Measurements from ENCODE around the gene PLXNA2.

GRCh38 chr1:208002078-208002477 lies 242.1 kb downstream of the PLXNA2 start:
- no peak for TF ChIP-seq CBX5 (IDR thresholded peaks at IDR 0.05; ENCODE audit: low read depth, low read length)
- TF ChIP-seq CHD1 (IDR thresholded peaks at IDR 0.05; ENCODE audit: low read depth, low read length): no peak
- no peak for TF ChIP-seq GTF2F1 (IDR thresholded peaks at IDR 0.05; ENCODE audit: borderline replicate concordance, low read depth, low read length)
- no peak for TF ChIP-seq EZH2 (IDR thresholded peaks at IDR 0.05; ENCODE audit: low read depth, low read length, severe bottlenecking)
